HPDE6-E6E7 (cell line): ENCODE measurements around the gene RAMP3.

ENCODE experiments used
- DNase-seq: peaks from one replicate; pipeline ENCODE4 v3.0.0; 2011; ENCODE audit warnings: missing footprints; ENCODE audit errors: extremely low spot score

The RAMP3 gene

DNA sequence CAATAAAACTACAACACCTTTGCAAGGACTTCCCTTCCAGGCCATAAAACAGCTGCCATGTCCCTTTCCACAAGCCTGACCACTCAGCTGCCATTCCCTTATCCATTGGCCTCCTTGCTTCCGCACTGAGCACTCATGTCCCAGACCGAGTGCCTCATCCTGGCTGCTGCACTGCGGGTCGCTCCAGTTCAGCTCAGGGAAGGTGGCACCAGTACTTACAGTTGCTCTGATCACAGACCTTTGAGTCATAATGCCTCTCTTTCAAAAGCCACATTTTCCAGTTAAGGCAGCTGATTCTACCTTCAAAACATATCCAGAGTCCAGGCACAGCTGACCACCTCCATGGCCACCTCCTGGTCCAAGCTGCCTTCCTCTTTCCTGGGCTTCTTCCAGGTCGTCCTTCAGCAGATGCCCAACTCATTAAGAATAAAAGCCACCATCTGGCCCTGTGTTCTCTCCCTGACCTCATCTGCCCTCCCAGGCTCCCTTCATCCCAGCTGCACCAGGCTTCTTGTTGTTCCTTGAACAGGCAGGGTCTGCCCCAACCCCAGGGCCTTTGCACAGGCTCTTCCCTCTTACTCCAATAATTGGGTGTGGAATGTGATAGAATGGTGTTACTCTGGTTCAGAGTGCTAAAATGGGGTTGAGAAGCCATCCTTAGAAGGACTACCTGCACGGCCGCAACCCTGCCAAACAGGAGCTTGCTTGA lies 64.5 kb downstream of the RAMP3 start:
- DNase-seq = no peak

DNA sequence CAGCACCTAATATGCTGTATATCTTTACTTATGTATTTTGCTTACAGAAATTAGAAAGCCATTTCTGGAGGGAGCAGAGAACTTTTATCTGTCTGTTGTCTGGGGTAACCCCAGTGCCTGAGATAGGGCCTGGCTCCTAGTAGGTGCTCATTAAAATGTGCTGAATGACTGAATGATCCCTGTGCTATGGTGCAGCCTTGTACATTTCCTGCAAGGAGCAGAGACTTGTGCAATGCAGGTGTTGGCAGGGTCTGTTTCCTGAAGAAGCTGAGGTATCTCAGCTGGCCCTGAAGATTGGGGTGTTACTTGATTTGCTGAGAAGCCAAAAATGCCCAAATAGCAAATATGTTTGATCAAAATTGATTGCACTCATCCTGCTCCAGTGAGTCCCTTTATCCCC lies 65.5 kb downstream of the RAMP3 start:
- no peak for DNase-seq

DNA sequence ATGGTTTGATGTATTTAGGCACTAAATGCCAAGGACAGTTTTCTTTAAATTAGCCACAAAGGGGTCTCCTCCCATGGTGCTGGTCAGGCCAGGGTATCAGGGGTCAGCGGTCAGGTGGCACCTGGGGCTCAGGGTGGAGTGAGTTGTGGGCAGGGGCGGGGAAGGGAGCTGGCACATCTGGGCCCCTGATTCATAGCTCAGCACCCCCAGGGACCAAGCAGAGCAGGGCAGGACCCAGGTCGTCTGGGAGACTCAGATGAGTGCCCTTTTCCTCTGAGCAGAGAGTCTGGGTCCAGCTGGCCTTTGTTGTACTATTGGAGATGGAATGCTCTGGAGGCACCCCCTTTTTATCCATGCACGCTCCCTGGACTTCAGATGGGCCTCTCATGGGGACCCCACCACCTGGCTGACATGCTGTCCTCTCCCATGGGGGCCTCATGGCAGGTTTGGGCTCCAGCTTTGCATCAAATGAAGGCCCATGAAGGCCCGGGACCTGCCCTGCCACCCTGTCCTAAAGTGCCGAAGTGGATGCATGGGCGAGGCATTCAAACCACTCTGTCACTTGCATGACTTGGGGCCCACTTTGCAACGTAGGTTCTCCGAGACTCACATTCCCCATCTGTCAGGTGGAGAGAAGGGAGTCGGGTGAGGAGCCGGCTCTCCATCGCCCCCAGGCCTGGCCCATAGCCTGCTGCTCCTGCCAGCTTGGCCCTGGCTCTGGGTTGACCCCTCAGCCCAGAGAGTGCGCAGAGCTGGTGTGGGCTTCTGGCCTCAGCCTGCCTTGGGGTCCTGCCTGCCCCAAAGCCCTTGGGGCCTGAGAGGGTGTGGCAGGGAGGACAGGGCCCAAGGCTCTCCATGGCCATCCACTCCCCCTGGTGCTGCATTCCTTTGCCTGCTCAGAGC lies 66.4 kb downstream of the RAMP3 start:
- DNase-seq = no peak

DNA sequence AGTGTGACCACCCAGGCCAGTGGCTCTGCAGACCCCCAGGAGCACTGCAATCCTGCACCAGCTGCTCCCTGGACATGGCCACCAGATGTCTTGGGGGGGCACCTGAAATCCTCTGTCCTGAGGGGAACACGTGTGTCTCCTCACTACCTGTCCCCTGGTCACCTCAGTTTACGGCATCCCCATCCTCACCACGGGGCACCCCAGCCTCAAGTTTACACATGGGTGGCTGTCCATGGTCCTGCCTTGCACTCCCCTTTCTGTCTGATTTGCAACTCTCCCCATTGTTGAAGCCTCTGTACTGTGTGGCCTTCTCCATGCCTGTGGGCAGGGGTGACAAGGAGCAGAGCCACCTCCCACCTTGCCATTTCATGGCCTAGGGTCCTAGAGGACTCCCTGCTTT lies 67.2 kb downstream of the RAMP3 start:
- no peak for DNase-seq

DNA sequence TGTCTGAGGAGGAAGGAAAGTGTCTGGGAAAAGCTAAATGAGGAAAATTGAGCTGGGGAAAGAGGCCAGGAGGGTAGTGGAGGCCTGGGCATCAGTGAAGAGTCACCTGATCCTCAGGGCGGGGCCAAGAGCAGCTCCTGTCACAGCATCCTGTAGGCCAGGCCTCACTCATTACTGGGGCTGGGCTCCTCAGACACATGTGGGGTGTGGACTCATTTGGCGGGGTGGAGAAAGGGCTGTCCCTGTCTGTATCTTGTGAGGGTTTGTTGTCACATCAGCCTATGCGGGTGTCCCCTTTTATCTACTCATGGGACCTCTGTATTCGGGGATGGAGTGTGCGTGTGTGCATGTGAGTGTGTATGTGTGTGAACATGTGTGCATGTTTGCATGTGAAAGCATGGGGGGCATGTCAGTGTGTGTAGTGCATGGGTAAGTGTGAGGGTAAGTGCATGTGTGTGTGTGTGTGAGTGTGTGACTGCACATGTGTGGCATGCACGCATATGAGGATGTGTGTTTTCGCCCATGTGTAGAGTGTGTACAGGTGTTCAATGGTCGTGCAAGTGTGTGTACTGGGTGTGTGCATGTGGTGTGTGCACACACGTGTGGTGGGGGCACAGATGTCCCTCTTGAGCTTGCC lies 67.8 kb downstream of the RAMP3 start:
- no peak for DNase-seq

DNA sequence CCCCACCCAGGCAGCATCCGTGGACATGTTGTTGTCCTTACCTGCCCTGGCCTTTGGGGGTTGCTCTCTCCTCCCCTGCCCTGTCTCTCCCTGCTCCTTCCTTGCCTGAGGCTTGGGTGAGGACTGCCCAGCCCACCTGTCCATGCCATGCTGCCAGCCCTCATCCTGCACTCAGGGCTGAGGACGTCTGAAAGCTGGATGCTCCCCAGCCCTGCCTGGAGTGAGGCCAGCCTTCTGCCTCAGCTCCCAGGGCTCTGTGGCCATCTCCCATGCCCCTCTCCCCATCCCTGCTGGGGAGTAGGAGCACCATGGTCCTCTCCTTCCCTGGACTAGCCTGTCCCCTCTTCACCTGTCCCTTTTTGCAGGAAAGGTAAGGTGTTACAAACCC lies 68.4 kb downstream of the RAMP3 start:
- no peak for DNase-seq

DNA sequence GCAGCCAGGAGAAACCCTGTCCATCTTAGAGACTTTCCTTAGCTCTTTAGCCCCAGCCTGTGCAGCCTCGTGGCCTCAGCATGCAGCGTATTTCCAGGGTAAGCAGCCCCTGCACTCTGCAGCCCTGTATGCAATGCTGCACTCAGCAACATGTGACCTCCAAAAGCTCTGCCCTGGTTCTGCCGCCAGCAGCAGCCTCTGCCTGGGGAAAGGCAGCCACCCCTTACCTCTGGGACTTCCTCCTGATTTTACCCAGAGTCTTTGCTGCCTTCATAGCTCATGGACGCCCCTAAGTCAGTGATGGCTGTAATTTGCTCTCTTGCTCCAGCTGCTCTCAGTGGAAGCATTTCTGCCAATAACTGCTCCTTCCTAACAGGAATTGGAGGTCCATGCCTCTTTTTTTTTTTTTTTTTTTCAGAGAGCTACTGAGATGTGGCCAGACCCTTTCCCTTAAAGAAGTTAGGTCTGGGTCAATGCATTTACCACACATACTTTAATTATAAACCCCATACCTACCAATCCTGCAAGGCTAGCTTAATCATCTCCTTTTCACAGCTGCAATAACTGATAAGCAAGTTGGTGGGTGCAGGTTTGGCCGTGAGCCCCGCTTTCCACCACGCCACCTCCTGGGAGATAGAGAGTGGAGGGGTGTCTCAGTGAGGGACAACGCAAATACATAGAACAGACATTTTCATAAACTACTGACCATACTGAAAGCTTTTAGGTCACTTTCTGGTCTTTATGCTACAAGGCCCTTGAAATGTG lies 71.7 kb downstream of the RAMP3 start:
- DNase-seq = no peak

DNA sequence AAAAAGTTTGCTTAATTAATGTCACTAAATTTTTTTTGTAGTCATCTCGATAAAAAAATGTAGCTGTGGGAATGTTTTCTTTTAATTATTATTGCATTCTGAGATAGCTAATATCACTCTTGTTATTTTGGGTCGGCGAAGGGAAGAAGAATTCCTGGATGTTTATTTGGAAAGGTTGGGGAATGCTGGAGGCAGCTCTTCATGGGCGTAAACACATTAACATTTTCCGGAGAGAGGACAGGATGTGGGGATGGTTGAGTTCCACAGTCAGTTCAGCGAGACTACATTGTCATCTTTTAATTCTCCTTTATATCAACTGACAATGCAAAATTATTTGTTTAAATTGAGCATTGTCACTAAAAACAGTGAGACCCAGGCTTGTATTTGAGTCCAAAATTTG lies 72.5 kb downstream of the RAMP3 start:
- DNase-seq = no peak

DNA sequence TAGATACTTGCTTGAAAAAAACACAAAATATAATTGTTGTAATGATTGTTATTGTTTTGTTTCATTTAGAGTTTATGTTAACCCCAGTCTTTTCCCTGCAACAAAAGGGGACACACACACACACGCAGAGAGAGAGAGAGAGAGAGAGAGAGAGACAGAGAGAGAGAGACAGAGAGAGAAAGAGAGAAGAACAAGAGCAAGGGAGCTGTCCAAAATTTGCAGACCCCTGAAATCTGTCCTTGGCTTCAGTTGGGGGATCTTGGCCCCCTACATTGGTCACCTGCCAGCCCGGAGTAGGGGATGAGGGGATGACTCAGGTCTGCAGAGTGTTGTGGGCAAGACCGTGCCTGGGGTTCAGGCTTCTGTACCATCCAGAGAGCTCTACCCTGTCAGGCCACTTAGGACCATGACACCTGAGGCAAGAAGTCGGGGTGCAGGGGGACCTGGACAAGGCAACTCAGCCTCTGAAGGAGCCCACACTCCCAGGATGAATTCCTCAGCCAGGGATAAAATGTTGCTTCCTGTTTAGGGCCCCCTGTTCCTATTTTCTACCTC lies 73.1 kb downstream of the RAMP3 start:
- DNase-seq = no peak

DNA sequence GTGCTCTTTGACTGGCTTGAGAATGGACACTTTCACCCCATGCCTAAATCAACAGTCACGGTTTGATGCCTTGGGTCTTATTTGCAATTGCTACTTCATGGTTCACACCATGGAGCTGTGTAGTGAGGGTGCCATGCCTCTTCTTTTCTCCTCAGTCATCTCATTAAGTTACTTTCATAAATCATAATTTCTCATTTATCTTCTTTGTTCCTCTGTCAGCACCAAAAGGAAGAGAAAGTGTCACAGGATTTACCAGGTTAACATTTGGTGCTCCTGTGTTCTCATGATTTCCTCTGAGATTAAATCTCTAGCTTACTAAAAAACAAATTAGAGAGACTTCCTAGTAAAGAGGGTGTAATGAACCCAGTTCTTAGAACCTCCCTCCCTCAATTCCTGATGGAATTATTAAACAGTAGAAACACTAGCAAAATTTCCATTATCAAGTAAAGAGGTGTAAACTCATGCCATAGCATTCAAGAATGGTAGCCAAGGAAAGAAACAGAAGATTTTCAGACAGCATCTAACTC lies 75.7 kb downstream of the RAMP3 start:
- no peak for DNase-seq
